ENCODE measurements around the gene INTS13. TPM values are rescaled to one million over a fixed set of nuclear protein-coding genes. Genes with fewer than 3 reads are reported as not detected.
"Not testable (repeated sequence)": the region's sequence is repeated elsewhere in the genome, so short reads cannot be mapped to it uniquely, and the experiment has no call there.

INTS13 gene
- total and polyA plus RNA-seq, 8 donors = 16.9 to 29.6 (median 21.1) TPM

DNA sequence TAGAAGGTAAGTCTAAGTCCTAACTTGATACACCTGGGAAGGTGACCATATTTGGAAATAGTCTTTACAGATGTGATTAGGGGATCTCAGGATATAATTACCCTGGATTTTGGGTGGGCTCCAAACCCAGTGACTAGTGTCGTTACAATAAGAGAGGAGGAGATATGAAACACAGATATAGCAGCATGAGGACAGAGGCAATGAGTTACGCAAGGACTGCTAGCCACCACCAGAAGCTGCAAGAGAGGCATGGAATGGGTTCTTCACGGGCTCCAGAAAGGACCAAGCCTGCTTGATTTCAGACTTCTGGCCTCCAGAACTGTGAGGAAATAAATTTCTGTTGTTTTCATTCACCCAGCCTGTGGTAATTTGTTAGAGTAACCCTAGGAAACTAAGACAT is 29.1 kb upstream of the INTS13 start:
- H3K9me3 ChIP-seq = no peaks in the 10 kb centered on the region
- TF ChIP-seq POLR2AphosphoS5 (IDR thresholded peaks at IDR 0.05) = no peak
- TF ChIP-seq, protein P1, sequence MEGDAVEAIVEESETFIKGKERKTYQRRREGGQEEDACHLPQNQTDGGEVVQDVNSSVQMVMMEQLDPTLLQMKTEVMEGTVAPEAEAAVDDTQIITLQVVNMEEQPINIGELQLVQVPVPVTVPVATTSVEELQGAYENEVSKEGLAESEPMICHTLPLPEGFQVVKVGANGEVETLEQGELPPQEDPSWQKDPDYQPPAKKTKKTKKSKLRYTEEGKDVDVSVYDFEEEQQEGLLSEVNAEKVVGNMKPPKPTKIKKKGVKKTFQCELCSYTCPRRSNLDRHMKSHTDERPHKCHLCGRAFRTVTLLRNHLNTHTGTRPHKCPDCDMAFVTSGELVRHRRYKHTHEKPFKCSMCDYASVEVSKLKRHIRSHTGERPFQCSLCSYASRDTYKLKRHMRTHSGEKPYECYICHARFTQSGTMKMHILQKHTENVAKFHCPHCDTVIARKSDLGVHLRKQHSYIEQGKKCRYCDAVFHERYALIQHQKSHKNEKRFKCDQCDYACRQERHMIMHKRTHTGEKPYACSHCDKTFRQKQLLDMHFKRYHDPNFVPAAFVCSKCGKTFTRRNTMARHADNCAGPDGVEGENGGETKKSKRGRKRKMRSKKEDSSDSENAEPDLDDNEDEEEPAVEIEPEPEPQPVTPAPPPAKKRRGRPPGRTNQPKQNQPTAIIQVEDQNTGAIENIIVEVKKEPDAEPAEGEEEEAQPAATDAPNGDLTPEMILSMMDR (IDR thresholded peaks at IDR 0.05) = no peak
- no peak for TF ChIP-seq POLR2A (IDR thresholded peaks at IDR 0.05)
- 90 to 97% (median 95%) methylated on average over 3 of the region's 3 CpGs for WGBS, 5 donors
- DNase-seq = no peak
- H3K4me1 ChIP-seq = no peaks in the 10 kb centered on the region
- H3K27ac ChIP-seq = no peak overlapping the region
- intact Hi-C loops (cut with DNase I; ENCODE audit: low total_unique reads) = no loop called here
- H3K36me3 ChIP-seq = peaks cover 0 to 80% (median 74%) of the 10 kb centered on the region in 4 donors
- H3K4me3 ChIP-seq = no peak overlapping the region
- H3K27me3 ChIP-seq = no peaks in the 10 kb centered on the region

DNA sequence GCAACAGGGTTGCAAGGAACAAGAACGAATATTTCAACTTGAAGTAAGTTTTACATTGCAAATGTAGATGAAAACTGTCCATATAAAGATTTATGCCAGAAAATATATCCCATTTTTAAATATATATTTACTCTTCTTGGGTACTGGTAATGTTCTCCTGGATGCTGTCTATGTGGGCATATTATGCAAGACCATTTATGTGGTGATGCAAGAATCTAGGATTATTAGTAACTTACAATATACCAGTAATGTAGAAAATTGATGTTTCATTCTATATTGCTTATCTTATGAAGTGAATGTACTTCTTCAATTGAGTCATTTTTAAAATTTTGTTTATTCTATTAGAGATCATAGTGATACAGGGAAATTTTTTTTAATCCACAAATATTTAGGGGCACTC is 25.6 kb upstream of the INTS13 start:
- peaks cover 1 to 83% (median 79%) of the 10 kb centered on the region in 4 donors for H3K36me3 ChIP-seq
- DNase-seq = no peak
- intact Hi-C loops (cut with DNase I; ENCODE audit: low total_unique reads) = no loop called here
- H3K9me3 ChIP-seq = no peaks in the 10 kb centered on the region
- H3K4me1 ChIP-seq = no peaks in the 10 kb centered on the region
- no peaks in the 10 kb centered on the region for H3K27me3 ChIP-seq
- TF ChIP-seq POLR2AphosphoS5 (IDR thresholded peaks at IDR 0.05) = no peak
- TF ChIP-seq, protein P1 (IDR thresholded peaks at IDR 0.05) = no peak
- TF ChIP-seq POLR2A (IDR thresholded peaks at IDR 0.05) = no peak
- no peak for TF ChIP-seq EP300 (IDR thresholded peaks at IDR 0.05)
- H3K27ac ChIP-seq = no peak overlapping the region
- no peak overlapping the region for H3K4me3 ChIP-seq
- WGBS, 5 donors = 88 to 94% (median 93%) methylated on average over 1 of the region's 1 CpG

DNA sequence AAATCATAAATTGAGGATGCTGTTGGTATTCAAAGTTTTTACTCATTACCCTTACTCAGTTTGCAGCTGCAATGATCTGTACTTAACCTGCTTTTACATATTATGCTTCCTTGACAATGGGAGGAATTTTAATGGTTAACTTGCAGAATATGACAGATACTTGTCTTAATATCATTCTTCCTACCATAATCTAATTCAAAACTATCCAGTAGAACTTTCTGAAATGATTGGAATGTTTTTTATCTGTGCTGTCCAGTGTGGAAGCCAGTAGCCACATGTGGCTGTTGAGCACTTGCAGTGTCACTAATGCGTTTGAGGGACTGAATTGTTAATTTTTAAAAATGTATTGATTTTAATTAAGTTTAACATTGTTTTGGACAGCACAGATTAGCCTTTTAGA is 24.0 kb upstream of the INTS13 start:
- no peak for DNase-seq
- H3K4me1 ChIP-seq = no peaks in the 10 kb centered on the region
- H3K36me3 ChIP-seq = peaks cover 16 to 83% (median 79%) of the 10 kb centered on the region in 4 donors
- no peak overlapping the region for H3K4me3 ChIP-seq
- 83 to 95% (median 91%) methylated on average over 1 of the region's 1 CpG for WGBS, 5 donors
- no peaks in the 10 kb centered on the region for H3K9me3 ChIP-seq
- intact Hi-C loops (cut with DNase I; ENCODE audit: low total_unique reads) = no loop called here
- H3K27ac ChIP-seq = no peak overlapping the region
- TF ChIP-seq POLR2AphosphoS5 (IDR thresholded peaks at IDR 0.05) = no peak
- TF ChIP-seq EP300 (IDR thresholded peaks at IDR 0.05) = no peak
- TF ChIP-seq, protein P1 (IDR thresholded peaks at IDR 0.05) = no peak
- TF ChIP-seq POLR2A (IDR thresholded peaks at IDR 0.05) = no peak
- no peaks in the 10 kb centered on the region for H3K27me3 ChIP-seq

DNA sequence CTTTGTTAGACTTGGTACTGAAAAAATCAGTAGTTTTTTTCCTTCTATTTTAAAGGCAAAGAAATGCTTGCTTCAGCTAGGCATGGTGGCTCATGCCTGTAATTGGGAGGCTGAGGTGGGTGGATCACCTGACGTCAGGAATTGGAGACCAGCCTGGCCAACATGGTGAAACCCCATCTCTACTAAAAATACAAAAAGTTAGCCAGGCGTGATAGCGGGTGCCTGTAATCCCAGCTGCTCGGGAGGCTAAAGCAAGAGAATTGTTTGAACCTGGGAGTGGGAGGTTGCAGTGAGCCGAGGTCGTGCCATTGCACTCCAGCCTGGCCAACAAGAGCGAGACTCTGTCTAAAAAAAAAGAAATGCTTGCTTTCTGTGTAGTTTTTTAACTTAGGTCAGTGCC is 23.6 kb upstream of the INTS13 start:
- H3K36me3 ChIP-seq = peaks cover 20 to 83% (median 79%) of the 10 kb centered on the region in 4 donors
- H3K4me1 ChIP-seq; DNase-seq; H3K27me3 ChIP-seq; H3K27ac ChIP-seq; H3K4me3 ChIP-seq; intact Hi-C loops (cut with DNase I; ENCODE audit: low total_unique reads); H3K9me3 ChIP-seq: not testable (repeated sequence)
- 95 to 97% (median 96%) methylated on average over 7 of the region's 7 CpGs for WGBS, 5 donors

DNA sequence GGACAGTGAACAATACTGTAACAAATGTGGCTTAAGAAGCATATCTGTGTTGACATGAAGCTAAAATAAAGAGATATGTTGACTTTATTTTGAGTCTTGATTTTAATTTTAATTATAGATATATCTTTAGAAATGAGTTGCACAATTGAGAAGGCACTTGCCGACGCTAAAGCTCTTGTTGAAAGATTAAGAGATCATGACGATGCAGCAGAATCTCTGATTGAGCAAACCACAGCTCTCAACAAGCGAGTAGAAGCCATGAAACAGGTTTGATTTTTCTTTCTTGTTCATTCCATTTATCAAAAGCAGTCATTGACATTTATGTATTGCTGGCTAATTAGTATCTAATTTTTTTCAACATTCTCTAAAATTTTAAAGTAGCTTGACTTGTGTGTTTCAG is 16.2 kb upstream of the INTS13 start:
- WGBS, 5 donors = 70 to 78% (median 74%) methylated on average over 4 of the region's 4 CpGs
- no peak overlapping the region for H3K27ac ChIP-seq
- H3K36me3 ChIP-seq = peaks cover 20 to 38% (median 32%) of the 10 kb centered on the region in 4 donors
- no peaks in the 10 kb centered on the region for H3K27me3 ChIP-seq
- H3K4me1 ChIP-seq = peaks cover 0 to 30% (median 9%) of the 10 kb centered on the region in 4 donors
- H3K9me3 ChIP-seq = peaks cover 0 to 2% (median under 1%) of the 10 kb centered on the region in 4 donors
- no peak overlapping the region for H3K4me3 ChIP-seq
- TF ChIP-seq POLR2A (IDR thresholded peaks at IDR 0.05) (no peak), EP300 (IDR thresholded peaks at IDR 0.05) (no peak), POLR2AphosphoS5 (IDR thresholded peaks at IDR 0.05) (no peak)
- TF ChIP-seq, protein P1 (IDR thresholded peaks at IDR 0.05) = no peak
- intact Hi-C loops (cut with DNase I; ENCODE audit: low total_unique reads) = no loop called here
- no peak for DNase-seq
